OCI-LY7 (cell line): ENCODE data around the gene TRPM2. TPM values are rescaled to one million over a fixed set of nuclear protein-coding genes. Genes with fewer than 3 reads are reported as not detected.

Source experiments
- BruUV-seq: library from RNA; stranded (reverse); fragments of 400-500 nt; replicated peaks from 2 replicates; lab custom pipeline; 2021; lab: Mats Ljungman, UMichigan
- CTCF ChIA-PET: fragments of 300-600 bp; sonication (Branson Sonifier 250); formaldehyde crosslinking; loops from one replicate; lab custom pipeline; 2022; ENCODE audit warnings: antibody characterized with exemption; ENCODE audit not compliant: unreplicated experiment; lab: Charles Lee
- POLR2A ChIA-PET: fragments of 300-600 bp; sonication (Branson Sonifier 250); formaldehyde crosslinking; loops from one replicate; lab custom pipeline; 2022; ENCODE audit warnings: antibody characterized with exemption; lab: Charles Lee
- DNase-seq: peaks from one replicate; pipeline ENCODE4 v3.0.0-alpha.2; 2015; ENCODE audit warnings: low spot score
- H2AFZ ChIP-seq: fragments of 200-600 bp; sonication (generic), shearing (Covaris generic); 2 replicates; pipeline ENCODE4 v1.6.1; 2014; ENCODE audit warnings: mild to moderate bottlenecking, antibody characterized with exemption, low read length, moderate library complexity
- H3K27ac ChIP-seq: fragments of 200-600 bp; sonication (generic); 2 replicates; pipeline ENCODE4 v1.5.1; 2014; ENCODE audit warnings: mixed run types, low read depth, mild to moderate bottlenecking, moderate library complexity, low read length, inconsistent platforms; ENCODE audit not compliant: poor library complexity, severe bottlenecking
- H3K36me3 ChIP-seq: fragments of 200-600 bp; sonication (generic); 2 replicates; pipeline ENCODE4 v1.6.1; 2014; ENCODE audit warnings: mild to moderate bottlenecking, antibody characterized with exemption, low read length, moderate library complexity, mixed read lengths; ENCODE audit not compliant: insufficient read depth
- H3K4me1 ChIP-seq: fragments of 200-600 bp; sonication (generic); 2 replicates; pipeline ENCODE4 v1.5.1; 2014; ENCODE audit warnings: mild to moderate bottlenecking, low read length; ENCODE audit not compliant: insufficient read depth, poor library complexity, severe bottlenecking
- H3K4me2 ChIP-seq: fragments of 200-600 bp; sonication (generic); 2 replicates; pipeline ENCODE4 v1.6.1; 2014; ENCODE audit warnings: mild to moderate bottlenecking, low read length
- H3K4me3 ChIP-seq: fragments of 200-600 bp; sonication (generic); 2 replicates; pipeline ENCODE4 v1.5.1; 2014; ENCODE audit warnings: mild to moderate bottlenecking, low read depth, low read length; ENCODE audit not compliant: poor library complexity, severe bottlenecking
- H3K79me2 ChIP-seq: fragments of 200-600 bp; sonication (generic); 2 replicates; pipeline ENCODE4 v1.6.1; 2016; ENCODE audit warnings: low read depth, mild to moderate bottlenecking, low read length, moderate library complexity, mixed read lengths; ENCODE audit not compliant: insufficient read depth
- H3K9me2 ChIP-seq: fragments of 200-600 bp; sonication (generic); 2 replicates; pipeline ENCODE4 v1.6.1; 2016; ENCODE audit warnings: mild to moderate bottlenecking, low read length, mixed read lengths; ENCODE audit not compliant: insufficient read depth
- H3K9me3 ChIP-seq: fragments of 200-600 bp; sonication (generic); 2 replicates; pipeline ENCODE4 v1.6.1; 2014; ENCODE audit warnings: mild to moderate bottlenecking, mixed run types, low read length, mixed read lengths
- H4K20me1 ChIP-seq: fragments of 200-600 bp; sonication (generic); 2 replicates; pipeline ENCODE4 v1.6.1; 2014; ENCODE audit warnings: mild to moderate bottlenecking, antibody characterized with exemption, low read length, moderate library complexity, mixed read lengths; ENCODE audit not compliant: insufficient read depth
- EZH2phosphoT487 ChIP-seq: fragments of 200-600 bp; sonication (generic); IDR thresholded peaks from 2 replicates; pipeline ENCODE4 v1.6.1; 2018; ENCODE audit warnings: low read depth, borderline replicate concordance, mild to moderate bottlenecking, mixed run types, antibody characterized with exemption, low read length, moderate library complexity, mixed read lengths
- intact Hi-C: fragments of 100-400 bp; cut with micrococcal nuclease; formaldehyde crosslinking; loops from one replicate; pipeline ENCODE4 v1.10.0; 2022; ENCODE audit not compliant: unreplicated experiment
- total RNA-seq, 2 experiments: library from RNA; depleted of rRNA in 1 of 2; stranded (reverse); fragments of >200 nt in 1 of 2; shearing (Covaris generic) in 1 of 2; gene quantifications; 2 replicates each; pipeline ENCODE4 v1.2.3, GENCODE V29; 2014 to 2022
- TF ChIP-seq, protein P1 (sequence below): fragments of 200-600 bp; sonication (generic); conservative IDR thresholded peaks from 2 replicates; pipeline ENCODE4 v1.5.1; 2014; ENCODE audit warnings: mild to moderate bottlenecking, antibody characterized with exemption, low read length, moderate library complexity, mixed read lengths

The TRPM2 gene
- total RNA-seq, 2 experiments from 2014 or later = 1.8 to 7.1 TPM

DNA sequence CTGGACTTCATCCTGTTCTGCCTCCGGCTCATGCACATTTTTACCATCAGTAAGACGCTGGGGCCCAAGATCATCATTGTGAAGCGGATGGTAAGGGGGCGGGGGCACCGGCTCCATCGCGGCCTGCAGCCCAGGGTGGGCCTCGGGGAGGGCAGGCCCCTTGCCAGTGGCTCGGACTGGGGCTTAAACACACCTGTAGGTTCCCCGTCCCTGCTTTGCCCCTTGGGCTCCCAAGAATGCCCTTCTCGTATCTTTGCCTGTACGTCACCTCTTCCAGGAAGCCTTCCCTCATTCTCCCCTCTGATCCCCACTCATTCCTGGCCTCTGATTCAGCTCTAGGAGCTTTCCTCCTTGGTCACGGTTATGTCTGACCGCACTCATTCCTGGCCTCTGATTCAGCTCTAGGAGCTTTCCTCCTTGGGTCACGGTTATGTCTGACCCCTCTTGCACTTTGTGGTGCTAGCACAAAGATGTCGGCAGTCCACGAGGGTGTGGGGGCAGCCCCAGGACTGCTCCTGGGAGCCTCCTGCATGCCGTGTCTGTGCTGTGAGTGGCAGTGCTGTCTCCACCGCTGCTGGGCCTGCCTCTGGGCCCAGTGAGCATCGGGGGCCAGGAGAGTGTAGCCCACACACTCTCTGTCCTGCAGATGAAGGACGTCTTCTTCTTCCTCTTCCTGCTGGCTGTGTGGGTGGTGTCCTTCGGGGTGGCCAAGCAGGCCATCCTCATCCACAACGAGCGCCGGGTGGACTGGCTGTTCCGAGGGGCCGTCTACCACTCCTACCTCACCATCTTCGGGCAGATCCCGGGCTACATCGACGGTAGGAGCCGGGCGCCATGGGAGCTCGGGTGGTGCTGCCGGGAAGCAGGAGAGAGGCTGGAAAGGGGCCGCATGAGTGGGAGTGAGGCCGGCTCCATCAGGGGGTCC lies 52.8 kb downstream of the TRPM2 start:
- intact Hi-C loops = no loop called here
- Histone ChIP-seq H3K4me1 (no peaks in the 10 kb centered on the region), H3K9me2 (no peaks in the 10 kb centered on the region), H4K20me1 (no peaks in the 10 kb centered on the region), H3K36me3 (no peaks in the 10 kb centered on the region), H3K27ac (no peak overlapping the region), H3K4me2 (no peak overlapping the region), H3K4me3 (no peak overlapping the region), H3K9me3 (no peaks in the 10 kb centered on the region), H3K79me2 (no peaks in the 10 kb centered on the region), H2AFZ (no peak overlapping the region)
- TF ChIP-seq, protein P1, sequence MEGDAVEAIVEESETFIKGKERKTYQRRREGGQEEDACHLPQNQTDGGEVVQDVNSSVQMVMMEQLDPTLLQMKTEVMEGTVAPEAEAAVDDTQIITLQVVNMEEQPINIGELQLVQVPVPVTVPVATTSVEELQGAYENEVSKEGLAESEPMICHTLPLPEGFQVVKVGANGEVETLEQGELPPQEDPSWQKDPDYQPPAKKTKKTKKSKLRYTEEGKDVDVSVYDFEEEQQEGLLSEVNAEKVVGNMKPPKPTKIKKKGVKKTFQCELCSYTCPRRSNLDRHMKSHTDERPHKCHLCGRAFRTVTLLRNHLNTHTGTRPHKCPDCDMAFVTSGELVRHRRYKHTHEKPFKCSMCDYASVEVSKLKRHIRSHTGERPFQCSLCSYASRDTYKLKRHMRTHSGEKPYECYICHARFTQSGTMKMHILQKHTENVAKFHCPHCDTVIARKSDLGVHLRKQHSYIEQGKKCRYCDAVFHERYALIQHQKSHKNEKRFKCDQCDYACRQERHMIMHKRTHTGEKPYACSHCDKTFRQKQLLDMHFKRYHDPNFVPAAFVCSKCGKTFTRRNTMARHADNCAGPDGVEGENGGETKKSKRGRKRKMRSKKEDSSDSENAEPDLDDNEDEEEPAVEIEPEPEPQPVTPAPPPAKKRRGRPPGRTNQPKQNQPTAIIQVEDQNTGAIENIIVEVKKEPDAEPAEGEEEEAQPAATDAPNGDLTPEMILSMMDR = no peak
- TF ChIP-seq EZH2phosphoT487 = no peak
- POLR2A ChIA-PET = no interaction called here
- DNase-seq = no peak
- CTCF ChIA-PET = no interaction called here
- BruUV-seq = no TSS peak

DNA sequence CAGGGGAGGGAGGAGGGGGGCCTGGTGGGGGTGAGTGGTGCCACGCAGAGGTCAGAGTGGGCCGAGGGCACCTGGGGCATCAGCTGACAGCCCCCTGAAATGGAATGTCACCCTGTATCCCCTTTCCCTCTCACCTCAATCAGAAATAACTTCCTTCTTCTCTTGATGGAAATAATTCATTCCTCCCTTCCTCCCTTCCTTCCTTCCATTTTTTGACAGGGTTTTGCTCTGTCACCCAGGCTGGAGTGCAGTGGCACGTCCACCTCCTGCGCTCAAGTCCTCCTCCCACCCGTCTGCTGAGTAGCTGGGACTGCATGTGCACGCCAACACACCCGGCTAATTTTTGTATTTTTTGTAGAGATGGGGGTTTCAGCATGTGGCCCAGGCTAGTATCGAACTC lies 53.5 kb downstream of the TRPM2 start:
- POLR2A ChIA-PET = interaction anchor here (0.7 kb wide), 1 partner anchor 716 kb away, joined by 3 read pairs; no protein-coding TSS in a partner anchor
- CTCF ChIA-PET = no interaction called here
- Histone ChIP-seq H3K4me3 (no peak overlapping the region), H3K27ac (no peak overlapping the region), H3K79me2 (no peaks in the 10 kb centered on the region), H3K9me2 (no peaks in the 10 kb centered on the region), H2AFZ (no peak overlapping the region), H3K4me2 (no peak overlapping the region), H3K36me3 (no peaks in the 10 kb centered on the region), H4K20me1 (no peaks in the 10 kb centered on the region), H3K4me1 (no peaks in the 10 kb centered on the region), H3K9me3 (no peaks in the 10 kb centered on the region)
- intact Hi-C loops = no loop called here
- BruUV-seq = no TSS peak
- TF ChIP-seq EZH2phosphoT487 = no peak
- TF ChIP-seq, protein P1 = no peak
- no peak for DNase-seq

DNA sequence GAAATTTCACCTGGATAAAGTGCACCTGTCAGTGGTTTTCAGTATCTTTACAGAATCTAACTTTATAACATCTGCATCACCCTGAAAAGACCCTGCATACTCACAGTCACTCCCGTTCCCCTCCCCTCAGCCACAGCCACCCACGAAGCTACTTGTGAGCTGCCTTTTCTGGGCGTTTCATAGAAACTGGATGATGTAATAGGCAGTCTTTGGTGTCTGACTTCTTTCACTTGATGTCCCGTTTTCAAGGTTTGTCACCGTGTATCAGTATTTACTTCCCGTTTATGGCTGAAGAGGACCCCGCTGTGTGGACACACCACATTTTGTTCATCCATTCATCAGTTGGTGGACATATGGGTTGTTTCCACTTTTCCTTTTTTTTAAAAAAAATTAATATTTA lies 54.1 kb downstream of the TRPM2 start:
- Histone ChIP-seq H3K36me3 (no peaks in the 10 kb centered on the region), H3K9me3 (no peaks in the 10 kb centered on the region), H3K27ac (no peak overlapping the region), H3K9me2 (no peaks in the 10 kb centered on the region), H3K79me2 (no peaks in the 10 kb centered on the region), H2AFZ (no peak overlapping the region), H3K4me1 (no peaks in the 10 kb centered on the region), H3K4me2 (no peak overlapping the region), H3K4me3 (no peak overlapping the region), H4K20me1 (no peaks in the 10 kb centered on the region)
- POLR2A ChIA-PET = interaction anchor here (0.7 kb wide), 1 partner anchor 717 kb away, joined by 3 read pairs; no protein-coding TSS in a partner anchor
- no peak for DNase-seq
- no TSS peak for BruUV-seq
- TF ChIP-seq EZH2phosphoT487 = no peak
- TF ChIP-seq, protein P1 = no peak
- intact Hi-C loops = no loop called here
- CTCF ChIA-PET = no interaction called here
